Embryonic facial prominence (tissue), 1 donor: ENCODE data around the gene CAGE1.
"Not testable (repeated sequence)": the region's sequence is repeated elsewhere in the genome, so short reads cannot be mapped to it uniquely, and the experiment has no call there.

Experiments
- DNase-seq: peaks from one replicate; pipeline ENCODE4 v3.0.0-alpha.2; 2016; ENCODE audit errors: extremely low spot score

Gene CAGE1

GRCh38 chr6:7409740-7410139, 20.2 kb upstream of the CAGE1 start:
- DNase-seq = no peak

DNA sequence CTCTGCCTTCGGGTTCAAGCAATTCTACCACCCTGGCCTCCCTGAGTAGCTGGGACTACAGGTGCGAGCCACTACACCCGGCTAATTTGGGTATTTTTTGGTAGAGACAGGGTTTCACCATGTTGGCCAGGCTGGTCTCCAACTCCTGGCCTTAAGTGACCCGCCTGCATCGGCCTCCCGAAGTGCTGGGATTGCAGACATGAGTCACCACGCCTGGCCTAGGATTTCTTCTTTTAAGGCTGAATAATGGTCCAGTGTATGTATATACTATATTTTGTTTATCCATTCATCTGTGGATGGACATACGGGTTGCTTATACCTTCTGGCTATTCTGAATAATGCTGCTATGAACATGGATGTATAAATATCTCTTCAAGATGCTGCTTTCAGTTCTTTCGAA, 17.2 kb upstream of the CAGE1 start:
- no peak for DNase-seq

DNA sequence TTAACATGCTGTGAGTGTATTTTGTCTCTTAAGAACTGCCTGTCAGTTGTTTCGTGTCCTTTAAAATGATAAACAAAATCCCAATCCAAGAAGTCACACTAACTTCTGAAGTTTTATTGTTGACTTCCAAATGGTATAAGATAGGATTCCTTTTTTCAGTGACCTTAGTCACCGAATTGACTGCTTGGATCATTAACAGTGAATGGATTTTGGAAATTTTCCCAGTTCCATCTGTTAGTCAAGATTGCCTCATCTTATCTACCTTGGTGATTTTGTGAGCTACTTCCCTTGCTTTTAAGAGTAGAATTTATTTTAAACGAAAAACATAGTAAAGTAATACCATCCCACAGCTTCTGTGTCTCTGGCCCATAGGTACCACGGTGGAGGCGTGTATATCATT, 15.0 kb upstream of the CAGE1 start:
- DNase-seq = no peak

- no peak for DNase-seq
Measured at GRCh38 chr6:7402716-7403115, 13.2 kb upstream of the CAGE1 start.

DNA sequence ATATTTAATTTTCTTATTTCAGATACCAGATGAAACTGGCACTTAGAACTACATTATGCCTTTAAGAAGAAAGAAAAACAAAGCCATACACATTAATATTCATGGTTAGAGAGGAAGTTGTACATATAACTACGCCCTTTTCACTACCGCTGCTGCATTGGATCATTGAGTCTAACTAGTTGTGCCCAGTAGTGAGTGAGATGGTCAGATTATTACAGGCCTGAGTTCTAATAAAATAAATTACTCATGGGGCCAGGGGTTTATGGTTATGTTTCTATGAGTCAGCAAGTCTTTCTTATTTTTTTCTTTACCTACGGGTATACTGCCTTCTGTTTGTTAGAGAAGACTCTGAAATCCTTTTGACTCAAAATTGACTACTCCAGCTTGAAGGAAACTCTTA, 11.5 kb upstream of the CAGE1 start:
- no peak for DNase-seq

DNA sequence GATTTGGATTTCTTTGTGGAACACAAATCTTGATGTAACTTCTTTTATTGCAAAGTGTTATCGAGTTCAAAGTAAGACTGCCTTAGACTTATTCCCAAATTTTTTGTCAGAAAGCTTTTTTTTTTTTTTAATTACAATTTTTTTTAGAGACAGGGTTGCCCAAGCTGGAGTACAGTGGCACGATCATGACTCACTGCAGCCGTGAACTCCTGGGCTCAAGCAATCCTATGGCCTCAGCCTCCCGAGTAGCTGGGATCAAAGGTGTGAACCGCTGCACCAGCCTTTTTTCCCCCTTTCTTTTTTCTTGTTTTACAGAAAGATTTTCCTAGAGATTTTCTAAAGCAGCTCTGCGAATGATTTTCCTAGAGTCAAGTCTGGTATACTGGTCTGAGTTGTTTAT, 2.9 kb upstream of the CAGE1 start:
- no peak for DNase-seq

DNA sequence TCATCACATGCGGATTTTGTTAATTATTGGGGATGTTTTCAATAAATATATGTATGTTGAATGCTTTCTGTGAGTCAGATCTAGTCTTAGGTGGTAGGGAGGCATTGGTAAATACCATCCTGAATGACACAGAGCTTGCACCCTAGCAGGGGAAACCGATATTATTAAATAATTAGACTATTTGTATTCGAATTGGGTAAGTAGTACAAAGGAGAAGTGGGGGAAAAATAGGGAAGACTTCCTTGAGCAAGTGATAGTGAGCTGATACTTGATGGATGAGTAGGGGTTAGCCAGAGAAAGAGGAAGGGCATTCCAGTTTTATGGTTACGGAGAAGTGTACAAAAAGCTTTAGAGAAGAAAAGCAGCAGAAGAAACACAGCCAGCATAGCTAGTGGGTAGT, 1.6 kb upstream of the CAGE1 start:
- no peak for DNase-seq

DNA sequence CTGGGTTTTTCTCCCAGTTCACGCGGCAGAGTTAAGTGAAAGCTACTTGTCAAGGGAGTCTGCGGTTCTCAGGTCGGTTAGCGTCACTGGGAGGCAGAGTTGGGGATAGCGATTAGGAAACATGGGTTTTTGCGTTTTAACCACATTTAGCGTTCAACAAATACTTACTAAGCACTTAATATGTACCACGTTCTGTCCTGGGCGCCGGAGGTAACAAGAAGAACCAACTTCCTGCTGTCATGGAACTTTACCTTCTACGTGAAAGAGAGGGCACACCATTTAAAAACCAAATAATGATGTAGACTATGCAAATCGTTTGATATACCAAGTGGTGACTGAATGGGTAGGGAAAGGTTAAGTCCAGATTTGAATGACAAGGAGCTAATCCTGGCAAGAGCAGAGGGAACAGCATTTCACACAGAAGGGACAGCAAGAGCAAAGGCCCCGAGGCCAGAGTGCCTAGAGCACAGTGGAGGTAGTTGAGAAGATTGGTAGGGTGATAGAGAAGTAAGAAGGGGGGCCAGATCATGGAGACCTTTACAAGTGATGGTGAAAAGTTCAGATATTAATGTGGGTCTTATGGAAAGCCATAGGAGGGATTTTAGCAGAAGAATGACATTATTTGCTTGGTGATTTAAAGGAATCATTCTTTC, 810 bp upstream of the CAGE1 start:
- no peak for DNase-seq

- no peak for DNase-seq
Measured at GRCh38 chr6:7389162-7389450, 436 bp downstream of the CAGE1 start.

DNA sequence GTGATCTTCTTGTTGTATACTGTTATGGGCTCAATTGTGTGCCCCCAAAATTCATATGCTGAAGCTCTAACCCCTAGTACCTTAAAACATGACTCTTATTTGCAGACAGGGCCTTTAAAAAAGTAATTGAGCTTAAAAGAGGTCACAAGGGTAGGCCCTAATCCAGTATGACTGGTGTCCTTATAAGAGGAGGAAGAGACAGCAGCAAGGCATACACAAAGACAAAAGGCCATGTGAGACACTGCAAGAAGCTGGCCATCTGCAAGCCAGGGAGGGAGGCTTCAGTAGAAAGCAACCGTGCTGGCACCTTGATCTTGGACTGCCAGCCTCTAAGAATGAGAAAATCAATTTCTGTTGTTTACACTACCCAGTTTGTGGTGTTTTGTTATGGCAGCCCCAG, 8.4 kb downstream of the CAGE1 start:
- DNase-seq = no peak

- DNase-seq = no peak
Measured at GRCh38 chr6:7378740-7379139, 10.8 kb downstream of the CAGE1 start.

GRCh38 chr6:7377961-7378360, 11.6 kb downstream of the CAGE1 start:
- no peak for DNase-seq

DNA sequence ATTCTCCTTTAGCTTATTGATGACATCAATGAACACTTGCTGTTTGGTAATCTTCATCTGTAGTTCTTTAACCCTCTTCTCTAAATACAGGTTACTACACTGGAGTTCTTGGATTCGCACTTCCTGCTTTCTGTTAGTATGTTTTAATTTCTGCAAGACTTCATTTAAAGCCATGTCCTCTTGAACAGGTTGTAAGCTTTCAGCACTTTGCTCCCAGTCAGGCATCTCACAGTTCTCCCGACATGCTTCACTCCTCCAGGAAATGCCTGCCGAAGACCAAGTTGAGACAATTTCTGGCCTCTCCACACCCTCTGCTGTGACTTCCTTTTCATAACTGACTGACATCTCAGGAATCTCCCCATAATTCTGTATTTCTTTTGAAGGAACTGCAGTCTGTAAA, 15.8 kb downstream of the CAGE1 start:
- DNase-seq = no peak

DNA sequence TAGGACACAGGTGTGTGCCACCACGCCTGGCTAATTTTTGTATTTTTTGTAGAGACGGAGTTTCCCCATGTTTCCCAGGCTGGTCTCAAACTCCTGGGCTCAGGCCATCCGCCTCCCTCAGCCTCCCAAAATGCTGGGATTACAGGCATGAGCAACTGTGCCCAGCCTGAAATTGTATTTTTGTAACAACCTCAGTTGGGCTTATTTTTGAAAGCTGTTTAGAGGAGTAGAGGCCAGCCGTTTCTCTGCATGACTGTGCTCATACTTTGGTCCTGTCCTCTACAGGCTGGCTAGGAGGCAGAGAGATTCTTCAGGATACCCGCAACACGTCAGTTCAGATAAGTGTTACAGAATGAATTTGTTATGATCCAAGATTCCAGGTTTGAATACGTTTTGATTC, 22.1 kb downstream of the CAGE1 start:
- no peak for DNase-seq

GRCh38 chr6:7351916-7352315, 37.6 kb downstream of the CAGE1 start:
- not testable (repeated sequence) for DNase-seq

GRCh38 chr6:7350591-7350990, 39.0 kb downstream of the CAGE1 start:
- not testable (repeated sequence) for DNase-seq

GRCh38 chr6:7347551-7347997, 42.0 kb downstream of the CAGE1 start:
- not testable (repeated sequence) for DNase-seq

GRCh38 chr6:7344773-7345450, 44.6 kb downstream of the CAGE1 start:
- not testable (repeated sequence) for DNase-seq

- DNase-seq = no peak
Measured at GRCh38 chr6:7343546-7344475, 45.7 kb downstream of the CAGE1 start.

- no peak for DNase-seq
Measured at GRCh38 chr6:7341989-7342742, 47.4 kb downstream of the CAGE1 start.

GRCh38 chr6:7341271-7341670, 48.3 kb downstream of the CAGE1 start:
- DNase-seq = no peak
